ENCODE measurements around the gene PDE4D.

DNA sequence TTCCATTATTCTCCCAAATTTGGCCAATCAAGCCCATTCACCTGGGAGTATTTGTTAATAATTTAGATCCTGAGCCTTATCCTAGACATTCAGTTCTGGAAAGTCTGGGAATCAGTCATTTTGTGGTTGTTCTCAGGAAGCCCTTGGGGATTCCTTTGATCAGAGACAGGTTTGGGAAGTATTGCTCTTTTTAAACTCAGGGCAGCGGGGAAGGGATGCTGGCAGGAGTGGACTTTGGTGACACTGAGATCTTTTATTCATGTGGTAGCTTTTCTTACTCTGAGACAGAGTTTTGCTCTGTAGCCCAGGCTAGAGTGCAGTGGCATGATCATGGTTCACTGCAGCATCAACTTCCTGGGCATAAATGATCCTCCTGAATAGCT lies 723.8 kb downstream of the PDE4D start:
- TF ChIP-seq EZH2 (IDR thresholded peaks at IDR 0.05; ENCODE audit: insufficient read depth, poor library complexity, severe bottlenecking) (no peak), EZH2phosphoT487 (IDR thresholded peaks at IDR 0.05; ENCODE audit: insufficient read depth, low read depth) (no peak)

All from GM23248 (cell line).